AG10803 (cell line): ENCODE data around the gene TRIM27.
A peak's percentile ranks its signal among the peaks of the same experiment; 100 is the strongest.
"Not testable (repeated sequence)": the region's sequence is repeated elsewhere in the genome, so short reads cannot be mapped to it uniquely, and the experiment has no call there.

ENCODE experiments used
- DNase-seq: peaks from one replicate; pipeline ENCODE4 v3.0.0; 2010; ENCODE audit warnings: low read depth
- H3K4me3 ChIP-seq: 2 replicates; pipeline ENCODE4 v1.5.1; 2011; ENCODE audit warnings: mild to moderate bottlenecking, low read length, control low read depth
- TF ChIP-seq, protein P1 (sequence below): conservative IDR thresholded peaks from 2 replicates; pipeline ENCODE4 v1.5.1; 2011; ENCODE audit warnings: mild to moderate bottlenecking, low read length, control low read depth, inconsistent platforms

TRIM27 gene

DNA sequence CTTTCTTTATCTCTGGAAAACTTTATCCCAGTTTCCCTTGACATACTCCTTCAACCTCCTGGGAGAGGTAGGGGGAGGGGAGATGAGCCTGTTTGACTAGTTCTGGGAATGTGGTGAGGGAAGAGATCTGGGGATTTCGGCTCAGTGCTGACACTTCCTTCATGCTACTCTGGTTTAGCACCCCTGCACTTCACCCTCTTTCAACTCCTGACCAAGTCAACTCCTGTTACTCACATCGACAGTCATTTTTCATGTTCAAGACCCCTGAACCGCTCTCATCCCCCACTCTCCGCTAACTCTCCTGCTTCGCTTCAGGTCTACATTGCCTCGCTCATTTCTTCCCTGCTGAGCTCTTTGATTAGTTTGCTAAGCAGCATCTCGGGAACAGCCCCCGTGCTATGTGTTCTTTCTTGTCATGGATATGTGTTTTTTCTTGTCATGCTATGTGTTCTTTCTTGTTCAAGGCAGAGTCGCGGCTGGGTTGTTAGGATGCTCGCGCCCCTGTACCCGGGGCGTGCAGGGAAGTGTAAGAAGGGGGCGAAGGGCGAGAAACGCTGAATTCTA, 16.6 kb upstream of the TRIM27 start:
- DNase-seq, result no peak
- H3K4me3 ChIP-seq, result peak overlapping the region; percentile 82
- TF ChIP-seq, protein P1, sequence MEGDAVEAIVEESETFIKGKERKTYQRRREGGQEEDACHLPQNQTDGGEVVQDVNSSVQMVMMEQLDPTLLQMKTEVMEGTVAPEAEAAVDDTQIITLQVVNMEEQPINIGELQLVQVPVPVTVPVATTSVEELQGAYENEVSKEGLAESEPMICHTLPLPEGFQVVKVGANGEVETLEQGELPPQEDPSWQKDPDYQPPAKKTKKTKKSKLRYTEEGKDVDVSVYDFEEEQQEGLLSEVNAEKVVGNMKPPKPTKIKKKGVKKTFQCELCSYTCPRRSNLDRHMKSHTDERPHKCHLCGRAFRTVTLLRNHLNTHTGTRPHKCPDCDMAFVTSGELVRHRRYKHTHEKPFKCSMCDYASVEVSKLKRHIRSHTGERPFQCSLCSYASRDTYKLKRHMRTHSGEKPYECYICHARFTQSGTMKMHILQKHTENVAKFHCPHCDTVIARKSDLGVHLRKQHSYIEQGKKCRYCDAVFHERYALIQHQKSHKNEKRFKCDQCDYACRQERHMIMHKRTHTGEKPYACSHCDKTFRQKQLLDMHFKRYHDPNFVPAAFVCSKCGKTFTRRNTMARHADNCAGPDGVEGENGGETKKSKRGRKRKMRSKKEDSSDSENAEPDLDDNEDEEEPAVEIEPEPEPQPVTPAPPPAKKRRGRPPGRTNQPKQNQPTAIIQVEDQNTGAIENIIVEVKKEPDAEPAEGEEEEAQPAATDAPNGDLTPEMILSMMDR, result no peak

DNA sequence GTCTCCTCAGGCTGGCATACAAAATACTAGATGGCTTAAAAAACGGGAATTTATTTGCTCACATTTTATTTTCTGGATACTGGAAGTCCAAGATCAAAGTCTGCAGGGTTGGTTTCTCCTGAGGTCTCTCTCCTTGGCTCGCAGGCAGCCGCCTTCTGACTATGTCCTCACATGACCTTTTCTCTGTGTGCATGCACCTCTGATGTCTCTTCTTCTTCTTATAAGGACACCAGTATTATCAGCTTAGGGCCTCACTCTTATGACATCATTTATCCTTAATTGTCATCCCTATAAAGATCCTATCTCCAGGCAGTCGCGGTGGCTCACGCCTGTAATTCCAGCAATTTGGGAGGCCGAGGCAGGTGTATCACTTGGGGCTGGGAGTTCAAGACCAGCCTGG, 9.3 kb upstream of the TRIM27 start:
- TF ChIP-seq, protein P1, result no peak
- no peak overlapping the region for H3K4me3 ChIP-seq
- DNase-seq, result no peak

DNA sequence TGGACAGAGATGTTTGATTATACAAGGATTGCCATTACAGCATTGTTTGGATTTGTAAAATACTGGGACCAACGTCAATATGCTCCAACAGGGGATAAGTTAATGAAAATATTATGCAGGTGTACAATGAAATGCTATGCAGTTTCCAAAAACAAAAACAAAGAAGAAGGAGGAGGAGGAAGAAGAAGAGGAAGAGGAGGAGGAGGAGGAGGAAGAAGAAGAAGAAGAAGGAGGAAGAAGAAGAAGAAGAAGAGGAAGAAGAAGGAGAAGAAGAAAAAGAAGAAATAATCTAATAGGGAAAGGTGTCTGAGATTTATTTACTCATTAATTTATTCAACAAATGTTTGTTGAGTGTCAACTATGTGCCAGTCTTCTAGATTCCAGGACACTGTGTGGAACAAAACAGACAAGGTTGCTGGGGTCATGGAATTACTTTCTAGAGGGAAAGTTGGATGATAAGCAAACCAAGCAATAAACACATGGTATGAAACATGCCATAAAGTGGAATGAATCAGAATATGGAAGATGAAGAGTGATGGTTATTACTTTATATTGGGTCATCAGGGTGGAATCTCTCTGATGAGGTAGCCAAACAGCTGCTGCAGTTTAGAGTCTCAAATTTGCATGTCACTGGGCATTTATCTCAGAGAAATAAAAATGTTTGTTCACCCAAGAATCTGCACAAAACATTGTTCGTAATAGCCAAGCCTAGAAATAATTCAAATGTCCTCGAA, 6.3 kb upstream of the TRIM27 start:
- TF ChIP-seq, protein P1, result no peak
- H3K4me3 ChIP-seq, result no peak overlapping the region
- DNase-seq, result peak; percentile 37

DNA sequence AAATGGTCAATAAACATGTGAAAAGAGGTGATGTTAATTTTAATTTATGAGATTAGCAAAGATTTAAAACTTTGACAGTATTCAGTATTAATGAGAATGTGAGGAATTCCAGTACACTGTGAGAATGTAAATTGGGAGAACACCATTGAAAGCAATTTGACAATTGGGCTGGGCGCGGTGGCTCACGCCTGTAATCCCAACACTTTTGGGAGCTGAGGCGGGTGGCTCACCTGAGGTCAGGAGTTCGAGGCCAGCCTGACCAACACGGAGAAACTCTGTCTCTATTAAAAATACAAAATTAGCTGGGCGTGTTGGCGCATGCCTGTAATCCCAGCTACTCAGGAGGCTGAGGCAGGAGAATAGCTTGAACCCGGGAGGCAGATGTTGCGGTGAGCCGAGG, 5.6 kb upstream of the TRIM27 start:
- H3K4me3 ChIP-seq, DNase-seq: not testable (repeated sequence)

DNA sequence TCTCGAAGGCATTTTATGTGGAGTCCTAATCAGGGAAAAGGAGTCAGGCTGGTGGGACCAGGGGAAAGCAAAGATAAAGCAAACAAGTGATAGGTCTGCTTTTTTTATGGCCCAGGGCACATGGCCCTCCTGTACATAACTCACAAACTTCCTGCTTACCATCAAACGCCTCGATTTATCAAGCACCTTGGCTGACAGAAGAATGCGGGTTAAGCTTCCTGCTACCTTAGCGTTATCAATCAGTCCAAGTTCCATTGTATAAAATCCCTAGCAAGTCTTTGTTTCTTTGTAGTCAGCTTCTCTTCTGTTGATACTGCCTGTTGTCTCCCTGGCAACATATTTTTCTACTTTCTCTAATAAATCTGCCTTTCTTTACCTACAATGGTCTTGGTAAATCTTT, 4.1 kb upstream of the TRIM27 start:
- TF ChIP-seq, protein P1, result no peak
- DNase-seq, result no peak
- no peak overlapping the region for H3K4me3 ChIP-seq

DNA sequence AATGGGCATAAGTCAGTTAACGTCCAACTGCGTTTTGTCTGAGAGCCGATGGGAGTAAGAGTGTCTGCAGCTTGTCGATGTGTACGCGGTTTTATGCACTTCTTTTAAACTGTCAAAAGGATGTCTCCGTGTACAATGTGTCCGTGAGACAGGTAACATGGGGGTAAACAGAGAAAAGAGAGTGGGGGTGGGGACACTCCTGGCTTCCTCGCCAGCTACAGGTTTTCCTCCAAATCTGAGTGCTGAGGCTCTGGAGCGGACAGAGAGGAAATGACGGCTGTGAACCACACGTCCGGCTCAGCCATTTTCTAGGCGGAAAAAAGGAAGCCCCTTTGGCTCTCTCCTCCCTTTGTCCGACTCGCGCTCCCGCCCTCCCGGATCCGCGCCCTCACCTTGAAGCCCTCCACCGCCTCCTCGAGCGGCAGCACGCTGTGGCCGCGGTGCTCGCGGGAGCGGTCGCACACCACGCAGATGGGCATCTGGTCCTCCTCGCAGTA, 916 bp downstream of the TRIM27 start:
- TF ChIP-seq, protein P1, result no peak
- DNase-seq, result peak; percentile 21
- peak overlapping the region; percentile 96 for H3K4me3 ChIP-seq

DNA sequence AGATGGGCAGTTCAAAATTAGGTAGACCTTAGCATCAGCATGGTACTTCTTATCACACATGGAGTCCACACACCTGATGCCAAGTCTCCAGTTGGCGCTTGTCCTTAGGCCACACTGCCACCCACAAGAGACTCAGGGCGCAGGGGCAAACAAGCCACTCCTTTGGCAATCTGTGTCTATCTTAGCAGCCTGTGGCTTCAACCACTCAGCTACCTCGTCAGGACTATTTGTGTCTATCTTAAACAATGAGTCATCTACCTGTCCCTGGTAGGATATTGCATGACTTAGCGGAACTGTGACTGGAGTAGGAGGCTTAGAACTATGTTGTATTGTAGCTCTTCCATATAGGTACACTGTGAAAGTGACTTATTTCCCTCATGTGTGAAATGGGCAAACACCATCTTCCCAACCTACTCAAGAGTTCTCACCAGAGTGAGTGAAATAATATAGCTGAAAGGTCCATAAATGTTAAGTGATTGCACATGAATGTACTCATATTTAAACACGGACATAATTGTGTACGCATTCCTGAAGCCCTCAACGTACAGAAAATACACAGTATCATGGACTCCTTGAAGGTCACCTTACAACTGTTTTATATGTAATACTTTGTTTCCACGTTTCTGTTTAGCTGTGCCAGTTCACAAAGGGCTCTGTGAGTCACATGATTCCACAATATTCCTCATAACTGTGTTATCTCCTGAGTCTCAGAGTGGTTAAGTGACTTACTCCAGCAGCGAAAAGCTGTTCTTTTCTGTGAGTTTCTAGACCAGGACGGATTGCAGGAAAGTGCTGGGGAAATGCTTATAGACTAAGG, 1.6 kb downstream of the TRIM27 start:
- DNase-seq, result peak; percentile 27
- peak overlapping the region; percentile 96 for H3K4me3 ChIP-seq
- TF ChIP-seq, protein P1, result no peak
